ENCODE data around the gene SPAG6.
A peak's percentile ranks its signal among the peaks of the same experiment; 100 is the strongest.

The SPAG6 gene

GRCh38 chr10:22329150-22329549 lies 16.1 kb upstream of the SPAG6 start:
- DNase-seq (ENCODE audit: low read depth, low spot score): no peak
- Histone ChIP-seq H3K9ac (ENCODE audit: insufficient read length, low read depth) (no peak overlapping the region), H3K27me3 (ENCODE audit: insufficient read depth, insufficient read length) (peaks cover 40% of the 10 kb centered on the region), H3K36me3 (ENCODE audit: insufficient read depth, insufficient read length, low read length) (peaks cover 5% of the 10 kb centered on the region), H3K4me1 (ENCODE audit: insufficient read depth, insufficient read length) (no peaks in the 10 kb centered on the region), H3K9me3 (ENCODE audit: insufficient read depth, low read length) (no peaks in the 10 kb centered on the region), H3K4me3 (ENCODE audit: insufficient read length, low read depth) (no peak overlapping the region)
- TF ChIP-seq SUZ12 (IDR thresholded peaks at IDR 0.05; ENCODE audit: extremely low read depth, insufficient read depth, insufficient read length) (no peak), YY1 (IDR thresholded peaks at IDR 0.05; ENCODE audit: insufficient read depth, insufficient read length) (no peak), ZNF274 (IDR thresholded peaks at IDR 0.05; ENCODE audit: low read depth, low read length) (no peak)

DNA sequence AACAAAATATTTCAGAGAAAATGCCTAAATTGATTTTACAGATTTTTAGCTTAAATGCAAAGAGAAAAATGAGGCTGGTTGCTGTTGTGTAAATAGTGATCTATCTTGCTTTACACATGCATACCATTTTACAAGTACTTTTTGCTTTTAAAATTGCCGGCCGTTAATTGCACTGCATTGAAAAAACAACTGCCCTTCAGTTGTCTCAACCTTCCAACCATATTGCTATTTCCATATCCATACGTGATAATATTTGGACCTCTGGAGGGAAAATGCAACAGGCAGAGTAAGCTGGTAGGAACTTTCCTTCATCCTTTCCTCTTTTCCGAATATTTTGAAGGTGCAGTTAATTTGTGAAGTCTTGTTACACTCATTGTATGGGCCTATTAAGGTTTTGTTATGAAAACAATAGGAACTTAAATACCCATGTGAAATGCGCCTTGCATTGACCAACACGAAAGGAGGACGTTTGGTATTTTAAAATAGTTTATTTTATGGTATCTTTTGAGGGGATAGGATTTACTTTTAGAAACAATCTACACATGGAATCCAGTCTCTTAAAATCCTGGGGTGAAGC lies 13.1 kb upstream of the SPAG6 start:
- Histone ChIP-seq H3K4me1 (ENCODE audit: insufficient read depth, insufficient read length) (no peaks in the 10 kb centered on the region), H3K9me3 (ENCODE audit: insufficient read depth, low read length) (no peaks in the 10 kb centered on the region; the same call in 1 of the 2 replicates), H3K9ac (ENCODE audit: insufficient read length, low read depth) (no peak overlapping the region), H3K4me3 (ENCODE audit: insufficient read length, low read depth) (no peak overlapping the region), H3K36me3 (ENCODE audit: insufficient read depth, insufficient read length, low read length) (peaks cover 5% of the 10 kb centered on the region), H3K27me3 (ENCODE audit: insufficient read depth, insufficient read length) (peaks cover 52% of the 10 kb centered on the region)
- no peak for DNase-seq (ENCODE audit: low read depth, low spot score)
- TF ChIP-seq YY1 (IDR thresholded peaks at IDR 0.05; ENCODE audit: insufficient read depth, insufficient read length): no peak
- TF ChIP-seq SUZ12 (IDR thresholded peaks at IDR 0.05; ENCODE audit: extremely low read depth, insufficient read depth, insufficient read length): no peak
- no peak for TF ChIP-seq ZNF274 (IDR thresholded peaks at IDR 0.05; ENCODE audit: low read depth, low read length)

DNA sequence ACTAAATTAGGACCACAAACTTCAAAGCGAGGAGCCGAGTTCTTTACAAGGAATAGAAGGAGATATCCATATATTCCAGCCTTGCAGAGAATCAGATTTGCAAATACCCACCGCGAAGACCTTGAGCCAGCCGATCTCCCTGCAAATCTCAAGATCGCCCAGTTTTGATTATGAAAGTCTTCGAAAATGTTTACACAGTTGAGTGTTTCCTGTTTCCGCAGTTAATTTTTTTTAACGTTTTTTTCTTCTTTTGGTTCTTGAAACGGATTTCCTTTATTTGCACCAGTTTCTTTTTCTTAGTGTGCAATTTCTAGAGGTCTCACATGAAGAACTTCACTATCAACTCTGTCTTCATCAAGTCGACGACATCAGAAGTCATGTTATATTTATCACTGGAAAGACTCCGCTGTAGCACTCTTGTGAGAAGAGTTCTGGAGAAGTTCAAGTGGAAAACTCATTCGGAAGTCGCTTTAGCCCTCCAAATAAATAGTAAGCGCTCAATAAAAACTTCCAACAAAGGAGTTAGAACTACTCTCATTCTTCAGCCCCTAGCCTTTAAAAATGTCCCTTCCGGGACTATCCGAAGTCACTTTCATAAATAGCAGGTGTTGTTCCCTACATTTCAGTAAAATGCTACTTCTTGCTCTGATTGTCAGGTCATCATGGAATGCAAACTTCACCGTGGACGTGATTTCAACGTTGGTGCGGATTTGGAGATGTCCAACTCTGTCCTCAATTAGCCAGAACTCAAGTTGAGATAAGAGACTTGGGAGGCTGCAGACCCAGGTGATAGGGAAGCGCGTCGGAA lies 11.9 kb upstream of the SPAG6 start:
- H3K4me1 ChIP-seq (ENCODE audit: insufficient read depth, insufficient read length): no peaks in the 10 kb centered on the region
- TF ChIP-seq ZNF274 (IDR thresholded peaks at IDR 0.05; ENCODE audit: low read depth, low read length): no peak
- no peak for TF ChIP-seq SUZ12 (IDR thresholded peaks at IDR 0.05; ENCODE audit: extremely low read depth, insufficient read depth, insufficient read length)
- no peak for TF ChIP-seq YY1 (IDR thresholded peaks at IDR 0.05; ENCODE audit: insufficient read depth, insufficient read length)
- no peak overlapping the region for H3K9ac ChIP-seq (ENCODE audit: insufficient read length, low read depth)
- no peaks in the 10 kb centered on the region; the same call in 1 of the 2 replicates for H3K9me3 ChIP-seq (ENCODE audit: insufficient read depth, low read length)
- no peak overlapping the region for H3K4me3 ChIP-seq (ENCODE audit: insufficient read length, low read depth)
- peaks cover 63% of the 10 kb centered on the region for H3K27me3 ChIP-seq (ENCODE audit: insufficient read depth, insufficient read length)
- peaks cover 5% of the 10 kb centered on the region for H3K36me3 ChIP-seq (ENCODE audit: insufficient read depth, insufficient read length, low read length)
- no peak for DNase-seq (ENCODE audit: low read depth, low spot score)

- TF ChIP-seq YY1 (IDR thresholded peaks at IDR 0.05; ENCODE audit: insufficient read depth, insufficient read length): no peak
- TF ChIP-seq ZNF274 (IDR thresholded peaks at IDR 0.05; ENCODE audit: low read depth, low read length): no peak
- no peak for TF ChIP-seq SUZ12 (IDR thresholded peaks at IDR 0.05; ENCODE audit: extremely low read depth, insufficient read depth, insufficient read length)
- Histone ChIP-seq H3K4me3 (ENCODE audit: insufficient read length, low read depth) (no peak overlapping the region), H3K4me1 (ENCODE audit: insufficient read depth, insufficient read length) (no peaks in the 10 kb centered on the region), H3K36me3 (ENCODE audit: insufficient read depth, insufficient read length, low read length) (peaks cover 4% of the 10 kb centered on the region), H3K9ac (ENCODE audit: insufficient read length, low read depth) (no peak overlapping the region), H3K9me3 (ENCODE audit: insufficient read depth, low read length) (no peaks in the 10 kb centered on the region; the same call in 1 of the 2 replicates), H3K27me3 (ENCODE audit: insufficient read depth, insufficient read length) (peaks cover 69% of the 10 kb centered on the region)
- no peak for DNase-seq (ENCODE audit: low read depth, low spot score)
Measured at GRCh38 chr10:22333975-22334282, 11.4 kb upstream of the SPAG6 start.

DNA sequence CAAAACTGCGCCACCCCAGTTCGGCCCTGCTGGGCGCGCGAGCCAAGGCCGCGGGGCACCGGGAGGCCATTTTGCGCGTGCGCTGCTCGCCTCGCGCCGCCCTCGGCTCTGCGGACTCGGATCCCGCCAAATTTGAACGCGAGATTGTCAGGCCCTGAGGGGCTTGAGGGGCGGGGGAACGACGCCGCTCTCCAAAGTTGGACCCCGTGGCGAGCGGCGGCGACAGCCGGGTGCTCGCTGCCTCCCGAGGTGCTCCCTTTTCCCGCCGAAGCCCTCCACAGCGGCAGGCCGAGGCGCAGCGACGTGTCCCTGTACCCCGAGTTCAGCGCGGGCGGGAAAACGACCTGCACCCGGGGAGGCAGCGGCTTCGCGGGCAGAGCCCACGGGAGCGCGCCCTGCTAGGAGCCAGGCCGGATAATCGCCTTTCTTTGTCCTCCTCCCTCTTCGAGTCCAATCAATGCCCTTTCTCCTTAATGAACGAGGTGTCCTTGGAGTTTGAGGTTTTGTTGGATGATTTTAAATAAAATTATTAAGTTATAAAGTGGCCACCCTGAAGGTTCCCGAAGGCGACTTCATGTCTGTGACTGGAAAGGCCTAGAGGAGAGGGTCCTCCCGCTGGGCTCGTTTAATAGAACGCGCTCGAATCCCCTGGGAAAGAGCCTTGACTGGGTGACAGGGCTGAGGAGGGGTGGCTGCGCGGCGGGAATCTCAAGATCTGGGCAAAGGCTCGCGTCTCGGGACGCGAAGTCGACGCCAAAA lies 10.7 kb upstream of the SPAG6 start:
- TF ChIP-seq YY1 (IDR thresholded peaks at IDR 0.05; ENCODE audit: insufficient read depth, insufficient read length) (no peak), ZNF274 (IDR thresholded peaks at IDR 0.05; ENCODE audit: low read depth, low read length) (no peak), SUZ12 (IDR thresholded peaks at IDR 0.05; ENCODE audit: extremely low read depth, insufficient read depth, insufficient read length) (no peak)
- no peaks in the 10 kb centered on the region; the same call in 1 of the 2 replicates for H3K9me3 ChIP-seq (ENCODE audit: insufficient read depth, low read length)
- H3K4me1 ChIP-seq (ENCODE audit: insufficient read depth, insufficient read length): no peaks in the 10 kb centered on the region
- DNase-seq (ENCODE audit: low read depth, low spot score): no peak
- no peaks in the 10 kb centered on the region for H3K36me3 ChIP-seq (ENCODE audit: insufficient read depth, insufficient read length, low read length)
- no peak overlapping the region for H3K9ac ChIP-seq (ENCODE audit: insufficient read length, low read depth)
- peak overlapping the region; percentile 40 for H3K4me3 ChIP-seq (ENCODE audit: insufficient read length, low read depth)
- peaks cover 76% of the 10 kb centered on the region for H3K27me3 ChIP-seq (ENCODE audit: insufficient read depth, insufficient read length)

DNA sequence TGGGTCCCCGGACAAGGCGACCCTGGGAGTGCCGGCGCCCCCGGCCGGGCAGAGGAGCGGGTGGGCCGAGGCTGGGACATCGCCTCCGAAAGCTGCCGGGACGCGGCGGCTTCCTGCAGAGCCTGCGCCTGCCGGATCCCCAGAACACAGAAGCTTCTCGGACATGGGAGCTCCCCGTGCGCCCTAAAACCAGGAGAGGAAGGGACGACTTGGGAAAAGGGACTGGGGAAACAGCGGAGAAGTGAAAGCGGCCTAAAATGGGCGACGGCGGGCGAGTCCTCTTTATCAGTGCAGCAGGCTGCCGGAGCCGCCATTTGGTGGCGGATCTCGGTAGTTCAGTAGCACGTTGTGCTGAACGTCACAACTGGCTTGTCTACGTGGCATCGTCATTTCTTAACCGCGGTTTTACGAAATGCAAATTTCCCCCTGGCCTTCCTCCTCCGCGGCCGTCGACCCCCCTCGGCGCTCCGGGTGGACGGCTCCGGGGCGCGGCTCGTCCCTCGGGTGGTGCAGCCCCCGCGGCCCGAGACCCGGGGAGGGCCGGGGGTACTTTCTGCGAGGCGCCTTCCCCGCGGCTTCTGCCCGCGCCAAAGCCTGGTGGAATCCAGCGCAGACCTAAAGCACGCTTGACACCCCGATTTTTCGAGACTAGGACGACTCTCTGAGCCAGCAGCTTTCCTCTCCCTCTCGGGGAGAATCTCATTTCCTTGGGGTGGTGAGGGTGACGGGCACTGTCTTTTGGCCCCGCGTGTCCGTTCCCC lies 9.9 kb upstream of the SPAG6 start:
- Histone ChIP-seq H3K27me3 (ENCODE audit: insufficient read depth, insufficient read length) (peaks cover 81% of the 10 kb centered on the region), H3K4me3 (ENCODE audit: insufficient read length, low read depth) (peak overlapping the region; percentile 40), H3K9me3 (ENCODE audit: insufficient read depth, low read length) (no peaks in the 10 kb centered on the region; the same call in 1 of the 2 replicates), H3K9ac (ENCODE audit: insufficient read length, low read depth) (peak overlapping the region; percentile 61), H3K36me3 (ENCODE audit: insufficient read depth, insufficient read length, low read length) (no peaks in the 10 kb centered on the region), H3K4me1 (ENCODE audit: insufficient read depth, insufficient read length) (no peaks in the 10 kb centered on the region)
- TF ChIP-seq ZNF274 (IDR thresholded peaks at IDR 0.05; ENCODE audit: low read depth, low read length) (no peak), SUZ12 (IDR thresholded peaks at IDR 0.05; ENCODE audit: extremely low read depth, insufficient read depth, insufficient read length) (no peak), YY1 (IDR thresholded peaks at IDR 0.05; ENCODE audit: insufficient read depth, insufficient read length) (peak; percentile 32)
- no peak for DNase-seq (ENCODE audit: low read depth, low spot score)
